GM18861 (cell line): Measurements from ENCODE around the gene PTPN1.

Source experiments
- ATAC-seq: cut with Tn5 transposase; IDR thresholded peaks from one replicate; pipeline ENCODE4 v1.9.1; 2021; ENCODE audit not compliant: unreplicated experiment

PTPN1 gene

GRCh38 chr20:50510706-50511542, 741 bp downstream of the PTPN1 start:
- no peak for ATAC-seq

DNA sequence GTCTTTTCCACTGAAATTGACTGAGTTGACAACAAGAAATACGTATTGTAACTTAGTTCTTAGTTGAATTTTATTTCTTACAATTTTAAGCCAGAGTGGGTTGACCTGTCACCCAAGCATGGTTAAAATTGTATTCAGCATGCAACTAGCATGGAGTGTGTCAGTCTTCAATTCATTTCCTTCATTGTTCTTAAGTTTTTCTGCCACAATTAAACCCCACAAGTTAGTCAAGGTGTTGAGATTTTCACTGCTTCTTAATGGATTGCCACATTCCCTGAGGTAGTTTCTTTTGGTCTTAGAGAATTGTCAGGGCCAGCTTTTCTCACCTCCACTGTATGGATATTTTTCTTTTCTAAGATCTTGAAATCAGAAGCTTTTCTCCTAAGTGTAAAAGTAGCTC, 2.1 kb downstream of the PTPN1 start:
- ATAC-seq, result no peak

DNA sequence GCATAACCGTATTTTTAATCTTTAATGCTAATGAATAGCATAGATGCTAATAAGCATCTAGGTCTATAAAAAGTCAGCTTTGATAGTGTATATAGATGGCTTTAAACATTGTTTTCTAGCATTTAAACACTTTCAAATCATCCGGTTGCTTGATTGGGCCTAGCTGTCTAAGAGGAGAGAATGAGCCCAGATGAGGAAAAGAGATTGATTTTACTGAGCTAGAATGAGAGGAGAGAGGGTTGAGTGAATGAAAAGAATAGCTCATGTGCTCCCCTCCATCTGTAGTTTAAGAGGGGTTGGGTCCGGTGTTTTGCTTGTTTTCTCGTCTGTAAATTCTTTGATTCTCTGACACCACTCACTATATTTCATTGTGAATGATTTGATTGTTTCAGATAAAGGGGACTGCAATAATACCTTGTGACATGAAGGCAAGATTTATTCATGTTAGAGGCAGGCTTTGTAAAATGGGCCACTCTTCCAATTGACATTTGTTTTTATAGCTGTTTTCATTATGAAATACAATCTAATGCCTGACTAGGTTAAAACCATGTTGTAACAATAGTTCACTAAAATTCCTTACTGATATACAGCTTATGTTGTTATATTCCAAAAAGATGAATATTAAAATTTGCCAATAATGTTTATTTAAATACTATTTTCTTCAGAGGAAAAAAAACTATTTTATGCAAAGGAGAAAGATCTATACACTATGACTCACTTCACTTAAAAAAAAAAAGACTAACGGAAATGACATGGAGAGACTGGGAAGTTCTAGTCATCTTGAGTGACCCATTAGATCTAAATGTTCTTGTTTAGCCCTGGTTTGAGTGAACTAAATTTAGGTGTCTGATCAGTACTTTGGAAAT, 3.2 kb downstream of the PTPN1 start:
- ATAC-seq, result no peak

DNA sequence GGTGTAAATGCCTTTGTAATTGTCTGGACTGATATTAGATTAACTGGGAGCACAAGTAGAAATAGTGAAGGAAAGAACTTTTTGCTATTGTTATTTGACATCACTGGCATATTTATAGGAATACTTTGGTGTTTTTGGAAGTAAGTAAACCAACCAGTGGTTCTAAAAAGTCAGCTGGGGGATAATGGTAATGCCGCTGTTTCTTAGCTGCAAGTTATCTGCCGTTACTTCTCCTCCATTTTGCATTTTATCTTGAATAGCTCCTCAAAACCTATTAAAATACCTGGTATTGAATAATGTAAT, 3.8 kb downstream of the PTPN1 start:
- no peak for ATAC-seq

DNA sequence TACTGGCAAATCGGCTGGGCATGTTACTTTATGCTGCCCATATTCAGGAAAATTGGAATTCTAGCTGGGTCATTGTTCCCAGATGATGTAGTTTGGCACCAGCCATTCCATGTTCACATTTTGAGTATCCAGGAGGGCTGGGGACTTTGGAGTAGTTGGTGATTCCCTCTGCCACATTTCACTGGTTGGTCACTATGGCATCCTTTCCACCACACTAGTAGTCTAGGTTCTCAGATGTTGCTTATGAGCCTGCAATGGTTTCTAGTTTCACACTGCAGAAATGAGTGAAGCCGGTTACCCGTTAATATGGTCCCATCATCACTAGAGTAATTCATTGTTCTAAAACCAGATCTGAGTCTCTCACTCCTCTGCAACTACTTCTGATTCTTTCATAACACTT, 4.6 kb downstream of the PTPN1 start:
- no peak for ATAC-seq

DNA sequence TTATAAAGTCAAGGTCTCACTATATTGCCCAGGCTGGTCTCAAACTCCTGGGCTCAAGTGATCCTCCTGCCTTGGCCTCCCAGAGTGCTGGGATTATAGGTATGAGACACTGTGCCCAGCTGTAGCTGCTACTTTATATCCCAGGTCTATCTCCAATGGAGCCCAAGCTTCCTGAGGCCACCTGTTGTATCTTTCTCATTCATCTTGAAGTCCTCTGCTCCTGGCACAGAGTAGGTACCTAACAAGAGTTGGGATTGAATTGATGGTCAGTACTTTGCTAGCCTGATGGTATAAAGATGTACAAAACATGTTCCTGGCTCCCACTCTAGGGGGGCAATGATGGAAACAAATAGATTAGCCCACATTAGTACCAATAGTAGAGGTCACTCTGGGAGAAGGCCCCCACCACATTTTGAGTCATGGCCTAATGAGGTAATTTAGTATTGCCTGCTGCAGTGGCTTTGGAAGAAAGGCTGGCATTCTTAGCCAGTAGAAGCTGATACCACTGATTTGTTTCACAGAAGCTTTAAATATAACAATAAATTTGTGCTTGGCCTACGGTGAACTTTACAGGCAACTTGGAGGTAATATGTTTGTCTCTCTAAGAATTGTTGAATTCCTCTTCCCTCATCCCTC, 5.4 kb downstream of the PTPN1 start:
- no peak for ATAC-seq

DNA sequence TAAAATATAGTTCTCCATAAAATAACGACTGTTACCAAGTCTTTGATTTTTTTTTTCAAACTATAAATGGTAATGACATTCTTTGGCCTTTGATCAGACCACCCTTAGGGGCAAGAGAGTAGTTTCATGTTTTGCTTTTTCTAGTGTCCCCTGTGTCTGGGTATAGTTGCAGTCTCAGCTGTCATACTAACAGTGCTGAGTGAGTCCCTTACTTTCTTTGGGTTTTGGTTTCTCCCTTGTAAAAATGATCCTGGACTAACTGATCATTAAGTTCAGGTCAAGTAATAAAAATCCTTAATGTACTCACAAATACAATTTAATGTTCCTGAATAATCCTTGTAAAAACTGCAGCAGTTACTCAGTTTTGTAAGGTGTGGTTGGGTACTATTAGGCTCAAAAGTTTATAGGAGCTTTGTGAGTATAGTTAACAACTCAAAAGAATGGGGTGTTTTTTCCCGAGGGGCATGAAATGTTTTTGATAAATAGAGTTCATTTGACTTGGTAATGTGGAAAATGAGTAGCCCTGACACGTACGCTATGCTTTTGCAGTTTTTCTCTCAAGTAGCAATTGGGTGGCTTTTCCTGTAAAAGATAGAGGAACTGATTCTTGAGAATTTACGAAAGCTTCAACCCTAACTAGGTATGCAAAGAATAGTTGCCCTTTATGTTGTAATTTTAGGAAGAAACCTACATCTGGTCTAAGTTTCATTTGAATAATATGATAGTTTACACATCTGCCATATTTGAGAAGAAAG, 6.2 kb downstream of the PTPN1 start:
- ATAC-seq, result peak; percentile 43

DNA sequence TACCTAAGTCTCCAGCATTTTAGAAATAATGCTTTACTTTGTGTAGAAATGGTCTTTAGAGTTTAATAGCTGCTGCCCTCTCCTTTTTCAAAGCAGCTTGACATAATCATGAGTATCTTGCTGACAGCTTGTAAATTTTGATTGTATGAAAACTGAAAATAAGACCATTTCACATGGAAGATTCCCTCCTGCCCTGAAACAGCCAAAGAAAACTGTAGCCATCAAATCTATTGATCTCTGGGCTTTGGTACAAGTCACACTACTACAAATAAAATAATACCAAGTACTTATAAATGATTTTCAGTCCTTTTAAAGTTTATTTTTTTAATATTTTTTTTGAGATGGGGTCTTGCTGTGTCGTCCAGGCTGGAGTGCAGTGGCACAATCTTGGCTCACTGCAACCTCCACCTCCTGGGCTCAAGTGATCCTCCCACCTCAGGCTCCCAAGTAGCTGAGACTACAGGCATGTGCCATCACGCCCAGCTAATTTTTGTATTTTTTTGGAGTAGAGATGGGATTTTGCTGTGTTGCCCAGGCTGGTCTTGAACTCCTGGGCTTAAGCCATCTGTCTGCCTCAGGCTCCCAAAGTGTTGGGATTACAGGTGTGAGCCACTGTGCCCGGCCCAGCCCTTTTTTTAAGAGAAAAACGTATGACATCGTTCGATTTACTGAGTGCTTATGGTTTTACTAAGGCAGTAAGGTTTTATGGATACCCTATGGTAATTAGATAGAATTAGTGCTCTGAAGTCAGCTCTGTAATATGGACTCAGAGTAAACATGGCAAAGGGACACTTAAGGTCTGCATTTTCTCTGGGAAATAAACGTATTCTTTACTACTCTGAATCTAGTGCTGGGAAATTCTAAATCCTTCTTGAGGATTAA, 7.0 kb downstream of the PTPN1 start:
- ATAC-seq, result no peak

- ATAC-seq, result no peak
These were observed 7.6 kb downstream of the PTPN1 start for GRCh38 chr20:50517817-50518154.

DNA sequence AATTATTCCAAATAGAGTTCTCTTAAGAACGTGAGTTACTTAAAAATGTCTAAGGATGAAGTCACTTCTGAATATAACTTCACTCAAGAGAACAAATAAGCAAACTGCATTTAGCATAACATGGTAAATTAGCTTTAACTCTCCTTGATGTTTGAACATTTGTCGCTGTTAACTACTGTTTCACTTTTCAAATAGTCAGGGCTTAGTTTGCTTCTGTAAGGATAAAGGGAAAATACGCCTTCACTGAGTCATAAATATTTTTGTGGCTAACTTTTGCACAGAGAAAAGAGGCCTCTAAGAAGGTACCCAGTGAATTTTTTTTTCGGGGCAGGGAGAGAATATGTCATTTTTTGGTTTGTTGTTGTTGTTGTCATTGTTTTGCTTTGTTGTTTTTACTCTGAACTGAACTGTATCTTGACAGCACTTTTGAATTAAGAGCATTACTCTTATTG, 8.1 kb downstream of the PTPN1 start:
- ATAC-seq, result no peak

- no peak for ATAC-seq
These were observed 9.0 kb downstream of the PTPN1 start for GRCh38 chr20:50519036-50519762.

DNA sequence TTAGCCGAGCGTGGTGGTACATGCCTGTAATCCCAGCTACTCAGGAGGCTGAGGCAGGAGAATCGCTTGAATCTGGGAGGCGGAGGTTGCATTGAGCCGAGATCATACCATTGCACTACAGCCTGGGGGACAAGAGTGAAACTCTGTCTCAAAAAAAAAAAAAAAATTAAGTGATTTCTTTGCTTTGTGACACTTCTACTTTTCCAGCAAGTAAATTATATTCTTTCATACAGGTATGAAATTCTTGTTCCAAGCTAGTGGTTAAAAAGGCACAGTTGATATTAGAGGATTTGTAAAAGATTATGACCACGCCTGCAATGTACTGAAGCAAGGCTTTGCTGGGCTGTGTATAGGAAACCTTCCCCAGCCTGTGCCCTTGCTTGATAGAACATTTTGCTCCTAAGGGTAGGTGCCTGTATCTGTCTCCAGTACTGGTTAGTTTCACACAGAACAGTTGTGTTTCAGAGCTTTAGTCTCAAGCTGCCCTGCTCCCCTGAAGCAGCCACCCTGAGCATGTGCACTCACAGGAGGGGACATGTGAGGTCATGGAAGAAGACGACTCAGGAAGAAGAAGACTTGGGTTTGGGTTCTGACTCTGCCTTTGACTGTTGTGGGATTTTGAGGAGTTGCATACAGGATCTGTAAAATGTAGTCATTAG, 10.2 kb downstream of the PTPN1 start:
- no peak for ATAC-seq

GRCh38 chr20:50521221-50522052, 11.3 kb downstream of the PTPN1 start:
- no peak for ATAC-seq

DNA sequence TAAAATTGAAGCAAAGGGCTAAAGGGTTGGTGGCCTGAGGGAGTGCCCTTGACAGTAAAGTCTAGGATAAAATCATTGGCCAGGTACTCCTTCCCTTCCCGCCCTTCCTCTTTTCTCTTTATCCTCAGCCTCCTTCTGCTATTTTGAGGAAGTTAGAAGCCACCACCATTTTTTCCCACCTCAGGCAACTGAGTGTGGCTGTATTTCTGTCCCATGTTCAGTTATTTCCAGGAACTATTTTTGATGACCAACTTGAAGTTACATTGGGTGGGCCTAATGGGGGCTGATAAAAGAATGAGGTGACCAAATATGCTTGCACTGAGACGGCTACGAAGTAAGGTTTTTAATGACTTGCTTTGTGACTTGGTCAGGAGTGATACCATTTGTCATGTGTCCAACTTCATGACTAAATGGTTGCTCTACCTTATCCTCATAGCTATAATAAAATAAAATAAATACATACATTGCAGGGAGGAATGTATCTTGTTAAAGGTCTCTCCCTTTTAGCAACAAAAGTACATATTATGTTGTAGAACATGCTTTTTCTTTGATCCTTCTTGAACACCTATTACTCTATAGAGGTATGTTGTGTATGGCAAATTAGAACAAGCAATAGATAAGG, 12.0 kb downstream of the PTPN1 start:
- ATAC-seq, result no peak

- no peak for ATAC-seq
These were observed 13.5 kb downstream of the PTPN1 start for GRCh38 chr20:50523552-50524167.

- ATAC-seq, result no peak
These were observed 15.5 kb downstream of the PTPN1 start for GRCh38 chr20:50525681-50526080.

GRCh38 chr20:50526403-50526989, 16.3 kb downstream of the PTPN1 start:
- ATAC-seq, result no peak
